Endothelial cell of umbilical vein (primary cell): ENCODE measurements around the gene ANTXRL. TPM values are rescaled to one million over a fixed set of nuclear protein-coding genes. Genes with fewer than 3 reads are reported as not detected.

Source experiments
- BruUV-seq: library from RNA; stranded (reverse); fragments of 400-500 nt; replicated peaks from 2 replicates; lab custom pipeline; 2021; lab: Mats Ljungman, UMichigan
- CTCF ChIA-PET: fragments of 300-600, 350-600 bp; sonication (Branson Sonifier 250); formaldehyde crosslinking; loops from one replicate; lab custom pipeline; 2021; ENCODE audit warnings: antibody characterized with exemption, inconsistent platforms; lab: Charles Lee
- POLR2A ChIA-PET: fragments of 300-600, 350-600 bp; sonication (Branson Sonifier 250); formaldehyde crosslinking; loops from one replicate; lab custom pipeline; 2021; ENCODE audit warnings: antibody characterized with exemption, inconsistent platforms; lab: Charles Lee
- DNase-seq: peaks from one replicate; pipeline ENCODE4 v3.0.0-alpha.2; 2011; ENCODE audit warnings: low read depth, low spot score
- FAIRE-seq: peaks from 2 replicates; lab custom pipeline; 2011; peaks lifted over from hg19 to GRCh38; lab: Jason Lieb, UNC
- H2AFZ ChIP-seq: 2 replicates; pipeline ENCODE4 v1.6.0; 2012; ENCODE audit warnings: low read depth, low read length, control low read depth, inconsistent platforms
- H3K27ac ChIP-seq: 2 replicates; pipeline ENCODE4 v1.5.1; 2011; ENCODE audit warnings: low read depth, mild to moderate bottlenecking, control low read depth, low read length, moderate library complexity; ENCODE audit not compliant: insufficient read depth
- H3K27me3 ChIP-seq, 2 experiments: 2 replicates each; pipeline versions ENCODE4 v1.6.0 to v1.6.1; 2011; ENCODE audit warnings: low read length in 2 of 2, mixed read lengths in 1 of 2; ENCODE audit not compliant: control insufficient read depth in 2 of 2, insufficient read depth in 2 of 2
- H3K36me3 ChIP-seq, 2 experiments: 2 replicates in 1 of 2; 3 replicates in 1 of 2; pipeline ENCODE4 v1.5.1; 2011; ENCODE audit warnings: low read length in 2 of 2, mild to moderate bottlenecking in 1 of 2, moderate library complexity in 1 of 2; ENCODE audit not compliant: control insufficient read depth in 2 of 2, insufficient read depth in 2 of 2; ENCODE audit errors: extremely low read depth in 1 of 2
- H3K4me1 ChIP-seq: 3 replicates; pipeline ENCODE4 v1.5.1; 2011; ENCODE audit warnings: mild to moderate bottlenecking, low read length; ENCODE audit not compliant: control insufficient read depth, insufficient read depth; ENCODE audit errors: extremely low read depth
- H3K4me2 ChIP-seq: 2 replicates; pipeline ENCODE4 v1.6.1; 2011; ENCODE audit warnings: low read length, control low read depth, mixed read lengths; ENCODE audit not compliant: insufficient read depth
- H3K4me3 ChIP-seq, 3 experiments: fragments of 200-600 bp in 1 of 3; sonication (generic), shearing (Covaris generic) in 1 of 3; replicated peaks in 1 of 3; 2 replicates each; pipeline ENCODE4 v1.5.1; 2011 to 2016; ENCODE audit warnings: control low read depth in 3 of 3, low read length in 3 of 3, mild to moderate bottlenecking in 2 of 3, inconsistent platforms in 1 of 3, low read depth in 1 of 3, moderate library complexity in 1 of 3; ENCODE audit not compliant: insufficient read depth in 1 of 3
- H3K79me2 ChIP-seq: 2 replicates; pipeline ENCODE4 v1.6.0; 2012; ENCODE audit warnings: low read length, inconsistent platforms; ENCODE audit not compliant: control insufficient read depth, insufficient read depth
- H3K9ac ChIP-seq: replicated peaks from 2 replicates; pipeline ENCODE3; 2011; ENCODE audit warnings: low read length, control low read depth; ENCODE audit not compliant: insufficient read depth; ENCODE audit errors: extremely low read depth
- H3K9me1 ChIP-seq: replicated peaks from 3 replicates; pipeline ENCODE4 v1.6.0; 2011; ENCODE audit warnings: mild to moderate bottlenecking, low read length; ENCODE audit not compliant: control insufficient read depth, insufficient read depth; ENCODE audit errors: extremely low read depth
- H3K9me3 ChIP-seq: replicated peaks from 2 replicates; pipeline ENCODE4 v1.5.1; 2012; ENCODE audit warnings: low read length, inconsistent platforms; ENCODE audit not compliant: control insufficient read depth, insufficient read depth
- H4K20me1 ChIP-seq: replicated peaks from 2 replicates; pipeline ENCODE3; 2011; ENCODE audit warnings: mild to moderate bottlenecking, low read length; ENCODE audit not compliant: control insufficient read depth, insufficient read depth; ENCODE audit errors: extremely low read depth
- CTCF ChIP-seq, 2 donors: IDR thresholded peaks; 1 replicate in 1 of 2; 2 replicates in 1 of 2; pipeline ENCODE4 v1.5.1; 2011; ENCODE audit warnings: low read length in 2 of 2, mild to moderate bottlenecking in 2 of 2, moderate library complexity in 2 of 2, control low read depth in 1 of 2, inconsistent platforms in 1 of 2, low read depth in 1 of 2; ENCODE audit not compliant: insufficient read depth in 1 of 2; ENCODE audit errors: extremely low read depth in 1 of 2
- dilution Hi-C: fragments of 300-500 bp; cut with MboI; formaldehyde crosslinking; loops from one replicate; pipeline ENCODE4 v1.15.0; 2019; ENCODE audit warnings: low sequenced_read_pairs; ENCODE audit not compliant: extremely low pct_ligation_motif_present
- intact Hi-C: fragments of 100-400 bp; cut with micrococcal nuclease; formaldehyde crosslinking; loops from one replicate; pipeline ENCODE4 v1.10.0; 2022
- polyA plus RNA-seq, 4 experiments: library from polyadenylated mRNA; depleted of rRNA in 3 of 4; stranded (reverse) in 3 of 4; unstranded in 1 of 4; fragments of >200 nt; gene quantifications; 2 replicates each; pipeline versions ENCODE4 v1.2.1 to v1.2.3, GENCODE V29; 2011 to 2012; ENCODE audit warnings: missing spikeins in 1 of 4
- total RNA-seq: library from RNA; stranded (reverse); gene quantifications from 2 replicates; pipeline ENCODE4 v1.2.3, GENCODE V29; 2021
- TF ChIP-seq, protein P1 (sequence below): IDR thresholded peaks from 2 replicates; pipeline ENCODE4 v1.6.1; 2011; ENCODE audit not compliant: insufficient read depth, insufficient read length

Gene ANTXRL
- total and polyA plus RNA-seq, 2 donors (not counting 3 experiments of a cell fraction or from before 2014, with no cell fraction given): not detected

DNA sequence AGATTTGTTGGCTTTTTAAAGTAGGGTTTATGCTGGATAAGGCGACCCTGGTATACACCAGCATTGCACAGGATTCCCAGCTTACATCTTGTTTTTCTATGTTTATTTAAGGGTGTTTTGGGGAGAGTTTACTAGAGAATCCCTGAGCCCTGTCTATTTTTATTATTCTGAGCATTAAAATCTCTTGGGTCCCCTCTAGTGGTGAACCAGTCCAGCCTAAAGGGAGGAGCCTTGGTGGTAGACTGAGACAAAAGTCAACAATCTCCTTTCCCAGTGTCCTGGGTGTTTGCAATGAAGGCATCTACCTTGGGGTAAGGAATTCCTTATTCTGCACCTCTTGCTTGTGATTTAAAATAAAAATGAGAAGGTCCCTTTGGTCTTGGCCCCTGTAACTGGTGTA is 38.2 kb downstream of the ANTXRL start:
- H2AFZ ChIP-seq: no peak overlapping the region
- dilution Hi-C loops: no loop called here

More for the DNA sequence above, 38.2 kb downstream of the ANTXRL start:
- H3K4me2 ChIP-seq: no peak overlapping the region
- H3K27me3 ChIP-seq: peaks cover 0 to 3% of the 10 kb centered on the region in 2 experiments
- TF ChIP-seq, protein P1, sequence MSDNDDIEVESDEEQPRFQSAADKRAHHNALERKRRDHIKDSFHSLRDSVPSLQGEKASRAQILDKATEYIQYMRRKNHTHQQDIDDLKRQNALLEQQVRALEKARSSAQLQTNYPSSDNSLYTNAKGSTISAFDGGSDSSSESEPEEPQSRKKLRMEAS: no peak
- peak in 1 of 2 donors; percentile 25 for TF ChIP-seq CTCF (IDR thresholded peaks at IDR 0.05; ENCODE audit: extremely low read depth in 1 of 2, insufficient read depth in 1 of 2, low read depth in 1 of 2, low read length in 2 of 2)
- FAIRE-seq: no peak
- H3K4me1 ChIP-seq: no peaks in the 10 kb centered on the region
- no peaks in the 10 kb centered on the region for H4K20me1 ChIP-seq
- BruUV-seq: no TSS peak
- H3K9me1 ChIP-seq: no peaks in the 10 kb centered on the region
- intact Hi-C loops: no loop called here
- DNase-seq: no peak
- no peaks in the 10 kb centered on the region for H3K79me2 ChIP-seq
- H3K36me3 ChIP-seq: no peaks in the 10 kb centered on the region
- no peak overlapping the region for H3K4me3 ChIP-seq
- H3K27ac ChIP-seq: no peak overlapping the region
- no peak overlapping the region for H3K9ac ChIP-seq
- H3K9me3 ChIP-seq: no peaks in the 10 kb centered on the region
- CTCF ChIA-PET: interaction anchor here (0.7 to 1.2 kb wide), 3 partner anchors 16 to 99 kb away, joined by 3 to 5 read pairs (median 3); no protein-coding TSS in a partner anchor
- POLR2A ChIA-PET: no interaction called here
